Right lobe of liver (tissue), 6 donors: ENCODE measurements around the gene CUEDC2. TPM values are rescaled to one million over a fixed set of nuclear protein-coding genes. Genes with fewer than 3 reads are reported as not detected.

ENCODE experiments used
- ATAC-seq, 4 donors: fragments of 200-7000 bp; cut with Tn5 transposase; one replicate each; pipeline ENCODE4 v1.9.1; 2020; ENCODE audit warnings: mild to moderate bottlenecking in 4 of 4, moderate library complexity in 4 of 4
- DNase-seq, 3 donors: peaks; one replicate each; pipeline ENCODE4 v3.0.0-alpha.2; 2020
- H3K27ac ChIP-seq, 3 donors: fragments of 200-600 bp; one replicate each; pipeline ENCODE4 v1.8.0; 2022
- H3K27me3 ChIP-seq, 2 donors: fragments of 200-600 bp; one replicate each; pipeline ENCODE4 v1.8.0; 2022
- H3K36me3 ChIP-seq, 4 donors: fragments of 200-600 bp; sonication (generic) in 1 of 4; one replicate each; pipeline versions ENCODE4 v1.5.1 to v1.8.0; 2017 to 2022; ENCODE audit warnings: control low read depth in 1 of 4
- H3K4me1 ChIP-seq, 4 donors: fragments of 200-600 bp; sonication (generic) in 1 of 4; one replicate each; pipeline versions ENCODE4 v1.5.1 to v1.8.0; 2017 to 2022; ENCODE audit warnings: control low read depth in 1 of 4
- H3K4me3 ChIP-seq, 3 donors: fragments of 200-600 bp; one replicate each; pipeline ENCODE4 v1.8.0; 2022
- H3K9me3 ChIP-seq, 4 donors: fragments of 200-600 bp; sonication (generic) in 1 of 4; one replicate each; pipeline versions ENCODE4 v1.5.1 to v1.8.0; 2017 to 2022; ENCODE audit warnings: control low read depth in 1 of 4
- POLR2A ChIP-seq: fragments of 450-650 bp; IDR thresholded peaks from one replicate; pipeline ENCODE4 v1.6.1; 2017; ENCODE audit warnings: antibody characterized with exemption, mild to moderate bottlenecking
- WGBS: methylation state at CpG from one replicate; pipeline ENCODE4 v1.1.6; 2018; ENCODE audit warnings: low coverage, low lambda C conversion rate; ENCODE audit not compliant: insufficient coverage; ENCODE audit errors: missing lambda C conversion rate; 5-methylcytosine and 5-hydroxymethylcytosine counted together
- intact Hi-C, 2 donors: fragments of 100-400 bp; cut with DNase I; formaldehyde crosslinking; loops; one replicate each; pipeline versions ENCODE4 v1.11.2 to v1.14.1; 2022
- total RNA-seq, 6 experiments: library from RNA; depleted of rRNA in 2 of 6; stranded (reverse); fragments of >200 nt in 2 of 6; fragmentation: NEBNext Ultra II Directional in 3 of 6; extraction: Animal tissue kit (Norgen Biotek cat#: 25700) in 3 of 6; gene quantifications; one replicate each; pipeline versions ENCODE4 v1.1.0 to v1.2.4, GENCODE V29; 2016 to 2023
- TF ChIP-seq, protein P1 (sequence below), 4 donors: fragments of 200-600 bp in 3 of 4; fragments of 450-650 bp in 1 of 4; IDR thresholded peaks; one replicate each; pipeline versions ENCODE4 v1.5.1 to v1.8.0; 2016 to 2022; ENCODE audit warnings: antibody characterized with exemption in 4 of 4, mild to moderate bottlenecking in 2 of 4
- donor health status: DM: no; HTN: yes; CAD: no.
- donor health status: DM: no; HTN: no; CAD: no.
- donor health status: DM: no; HTN: no; CAD: no.
- donor health status: DM: no; HTN: yes; CAD: no.
- donor health status: DM: no; HTN: yes; CAD: no.

Gene CUEDC2
- total RNA-seq, 6 experiments from 2014 or later, result 23.0 to 32.1 (median 26.8) TPM

DNA sequence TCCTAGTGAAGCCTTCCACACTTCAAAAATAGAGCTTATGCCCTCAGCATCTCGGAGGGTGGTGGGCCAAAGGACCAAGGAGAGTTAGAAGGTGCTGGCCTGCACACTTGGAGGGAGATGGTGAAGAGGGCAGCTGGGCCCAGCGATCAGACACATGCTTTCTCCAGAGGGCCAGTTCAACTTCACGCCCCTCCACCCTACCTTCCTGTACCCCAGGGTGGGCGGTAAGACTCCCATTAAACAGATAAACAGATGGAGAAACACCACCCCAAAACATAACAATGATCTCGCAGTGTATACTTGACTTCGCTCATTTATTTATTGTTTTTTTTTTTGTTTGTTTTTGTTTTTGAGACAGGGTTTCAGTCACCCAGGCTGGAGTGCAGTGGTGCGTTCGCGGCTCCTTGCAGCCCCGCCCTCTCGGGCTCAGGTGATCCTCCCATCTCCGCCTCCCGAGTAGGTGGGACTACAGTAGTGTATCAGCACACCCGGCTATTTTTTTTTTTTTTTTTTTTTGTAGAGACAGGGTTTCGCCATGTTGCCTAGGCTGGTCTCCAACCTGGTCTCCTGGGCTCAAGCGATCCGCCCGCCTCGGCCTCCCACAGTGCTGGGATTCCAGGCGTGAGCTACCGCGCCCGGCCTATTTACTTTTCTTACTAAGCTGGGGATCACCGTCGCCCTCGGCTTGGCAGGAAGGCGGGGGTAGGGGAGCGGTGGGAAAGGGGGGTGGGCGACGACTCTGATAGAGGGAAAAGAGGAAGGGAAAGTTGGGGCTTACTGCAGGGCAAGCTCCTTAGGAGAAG lies 17.1 kb upstream of the CUEDC2 start:
- H3K4me1 ChIP-seq, result peaks cover 0 to 24% (median 3%) of the 10 kb centered on the region in 4 donors
- peak; percentile 75 to 87 (median 78) for ATAC-seq
- H3K4me3 ChIP-seq, result peak overlapping the region; percentile 62 to 92 (median 77)
- intact Hi-C loops, result no loop called here
- no peaks in the 10 kb centered on the region for H3K27me3 ChIP-seq
- H3K27ac ChIP-seq, result peak overlapping the region; percentile 54 to 76 (median 66)
- no peaks in the 10 kb centered on the region for H3K9me3 ChIP-seq
- WGBS, result 5% methylated on average over 28 of the region's 30 CpGs
- DNase-seq, result peak; percentile 81 to 90 (median 87)
- no peaks in the 10 kb centered on the region for H3K36me3 ChIP-seq
- TF ChIP-seq, protein P1, sequence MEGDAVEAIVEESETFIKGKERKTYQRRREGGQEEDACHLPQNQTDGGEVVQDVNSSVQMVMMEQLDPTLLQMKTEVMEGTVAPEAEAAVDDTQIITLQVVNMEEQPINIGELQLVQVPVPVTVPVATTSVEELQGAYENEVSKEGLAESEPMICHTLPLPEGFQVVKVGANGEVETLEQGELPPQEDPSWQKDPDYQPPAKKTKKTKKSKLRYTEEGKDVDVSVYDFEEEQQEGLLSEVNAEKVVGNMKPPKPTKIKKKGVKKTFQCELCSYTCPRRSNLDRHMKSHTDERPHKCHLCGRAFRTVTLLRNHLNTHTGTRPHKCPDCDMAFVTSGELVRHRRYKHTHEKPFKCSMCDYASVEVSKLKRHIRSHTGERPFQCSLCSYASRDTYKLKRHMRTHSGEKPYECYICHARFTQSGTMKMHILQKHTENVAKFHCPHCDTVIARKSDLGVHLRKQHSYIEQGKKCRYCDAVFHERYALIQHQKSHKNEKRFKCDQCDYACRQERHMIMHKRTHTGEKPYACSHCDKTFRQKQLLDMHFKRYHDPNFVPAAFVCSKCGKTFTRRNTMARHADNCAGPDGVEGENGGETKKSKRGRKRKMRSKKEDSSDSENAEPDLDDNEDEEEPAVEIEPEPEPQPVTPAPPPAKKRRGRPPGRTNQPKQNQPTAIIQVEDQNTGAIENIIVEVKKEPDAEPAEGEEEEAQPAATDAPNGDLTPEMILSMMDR (IDR thresholded peaks at IDR 0.05), result no peak
- no peak for TF ChIP-seq POLR2A

DNA sequence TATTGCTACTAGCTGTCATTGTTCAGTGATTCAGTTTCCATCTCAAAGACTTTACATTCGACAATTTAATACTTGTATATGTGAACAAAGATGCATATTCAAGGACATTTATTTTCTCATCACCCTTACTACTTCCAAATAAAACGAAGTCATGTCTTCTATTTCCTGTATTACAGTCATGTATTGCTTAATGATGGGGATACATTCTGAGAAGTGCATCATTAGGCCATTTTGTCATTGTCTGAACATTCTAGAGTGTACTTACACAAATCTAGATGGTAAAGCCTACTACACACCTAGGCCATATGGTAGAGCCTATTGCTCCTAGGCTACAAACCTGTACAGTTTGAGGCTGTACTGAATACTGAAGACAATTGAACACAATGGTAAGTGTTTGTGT lies 12.5 kb upstream of the CUEDC2 start:
- Histone ChIP-seq H3K27ac (no peak overlapping the region), H3K4me3 (no peak overlapping the region), H3K27me3 (no peaks in the 10 kb centered on the region), H3K36me3 (no peaks in the 10 kb centered on the region), H3K4me1 (peaks cover 0 to 3% (median 0%) of the 10 kb centered on the region in 4 donors), H3K9me3 (no peaks in the 10 kb centered on the region)
- intact Hi-C loops, result no loop called here
- 52% methylated on average over 2 of the region's 2 CpGs for WGBS
- ATAC-seq (no peak), DNase-seq (no peak)
- TF ChIP-seq POLR2A, result no peak
- TF ChIP-seq, protein P1 (IDR thresholded peaks at IDR 0.05), result no peak

DNA sequence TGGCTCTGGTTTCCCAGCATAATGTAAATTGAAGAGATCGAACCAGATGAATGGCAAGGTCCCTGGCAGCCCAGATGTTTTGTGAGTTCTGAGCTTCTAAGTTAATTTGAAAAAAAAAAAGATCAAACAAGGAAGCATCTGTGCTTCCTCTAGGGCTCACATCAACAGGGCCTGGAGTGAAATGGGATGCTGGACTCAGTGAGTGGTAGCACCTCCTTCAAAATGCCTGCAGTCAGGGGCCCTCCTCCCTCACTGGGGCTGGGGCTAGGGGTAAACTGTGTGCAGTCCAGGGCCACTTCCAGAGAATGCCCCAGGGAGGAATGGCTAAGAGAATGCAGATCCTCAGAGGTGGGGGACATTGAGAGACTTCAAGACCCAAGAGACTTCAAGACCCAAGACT lies 6.0 kb upstream of the CUEDC2 start:
- no peak for ATAC-seq
- WGBS, result 100% methylated on average over 1 of the region's 1 CpG
- Histone ChIP-seq H3K4me3 (no peak overlapping the region), H3K9me3 (no peaks in the 10 kb centered on the region), H3K4me1 (peaks cover 0 to 12% (median 5%) of the 10 kb centered on the region in 4 donors), H3K27ac (no peak overlapping the region), H3K27me3 (no peaks in the 10 kb centered on the region), H3K36me3 (no peaks in the 10 kb centered on the region)
- DNase-seq, result no peak
- intact Hi-C loops, result no loop called here
- TF ChIP-seq, protein P1 (IDR thresholded peaks at IDR 0.05), result no peak
- TF ChIP-seq POLR2A, result no peak

- Histone ChIP-seq H3K4me3 (no peak overlapping the region), H3K9me3 (no peaks in the 10 kb centered on the region)
- ATAC-seq, result no peak
Observed at GRCh38 chr10:102437515-102437914, 5.1 kb upstream of the CUEDC2 start.

More at GRCh38 chr10:102437515-102437914, 5.1 kb upstream of the CUEDC2 start:
- peaks cover 0 to 12% (median 5%) of the 10 kb centered on the region in 4 donors for H3K4me1 ChIP-seq
- 94% methylated on average over 3 of the region's 3 CpGs for WGBS
- no peak for DNase-seq
- TF ChIP-seq, protein P1 (IDR thresholded peaks at IDR 0.05), result no peak
- TF ChIP-seq POLR2A, result no peak
- intact Hi-C loops, result no loop called here
- H3K27me3 ChIP-seq, result no peaks in the 10 kb centered on the region
- H3K27ac ChIP-seq, result no peak overlapping the region
- H3K36me3 ChIP-seq, result no peaks in the 10 kb centered on the region
